MM.1S (cell line): ENCODE results near the gene ANXA6.
A peak's percentile ranks its signal among the peaks of the same experiment; 100 is the strongest.

Experiments
- DNase-seq: peaks from one replicate; pipeline ENCODE4 v3.0.0-alpha.2; 2015
- H2AFZ ChIP-seq: fragments of 300-600 bp; sonication (generic); 2 replicates; pipeline ENCODE4 v1.6.0; 2016; ENCODE audit warnings: antibody characterized with exemption, low read length
- H3F3A ChIP-seq: fragments of 300-600 bp; sonication (generic); 2 replicates; pipeline ENCODE4 v1.6.1; 2016; ENCODE audit warnings: mild to moderate bottlenecking, antibody characterized with exemption, low read length, moderate library complexity, mixed read lengths; ENCODE audit not compliant: insufficient read depth
- H3K27ac ChIP-seq: fragments of 300-600 bp; sonication (generic); 2 replicates; pipeline ENCODE4 v1.5.1; 2016; ENCODE audit warnings: mild to moderate bottlenecking, low read length
- H3K27me3 ChIP-seq: fragments of 300-600 bp; sonication (generic); replicated peaks from 2 replicates; pipeline ENCODE4 v1.6.0; 2016; ENCODE audit warnings: low read length; ENCODE audit not compliant: insufficient read depth
- H3K36me3 ChIP-seq: fragments of 300-600 bp; sonication (generic); replicated peaks from 2 replicates; pipeline ENCODE4 v1.6.1; 2016; ENCODE audit warnings: mild to moderate bottlenecking, low read length, mixed read lengths; ENCODE audit not compliant: insufficient read depth
- H3K4me1 ChIP-seq: fragments of 300-600 bp; sonication (generic); 2 replicates; pipeline ENCODE4 v1.6.1; 2016; ENCODE audit warnings: low read length, mixed read lengths
- H3K4me2 ChIP-seq: fragments of 300-600 bp; sonication (generic); 2 replicates; pipeline ENCODE4 v1.6.0; 2016; ENCODE audit warnings: low read depth, low read length
- H3K4me3 ChIP-seq: fragments of 300-600 bp; sonication (generic); 2 replicates; pipeline ENCODE4 v1.5.1; 2016; ENCODE audit warnings: low read length, mixed read lengths
- H3K79me2 ChIP-seq: fragments of 300-600 bp; sonication (generic); 2 replicates; pipeline ENCODE4 v1.6.1; 2016; ENCODE audit warnings: mixed run types, low read length, mixed read lengths
- H3K9ac ChIP-seq: fragments of 300-600 bp; sonication (generic); 2 replicates; pipeline ENCODE4 v1.6.1; 2016; ENCODE audit warnings: low read length, mixed read lengths
- H3K9me2 ChIP-seq: fragments of 300-600 bp; sonication (generic); replicated peaks from 2 replicates; pipeline ENCODE4 v1.6.1; 2016; ENCODE audit warnings: mild to moderate bottlenecking, low read length, mixed read lengths; ENCODE audit not compliant: insufficient read depth
- H3K9me3 ChIP-seq: fragments of 300-600 bp; sonication (generic); replicated peaks from 2 replicates; pipeline ENCODE4 v1.6.1; 2016; ENCODE audit warnings: mild to moderate bottlenecking, low read length, mixed read lengths; ENCODE audit not compliant: insufficient read depth
- H4K20me1 ChIP-seq: fragments of 300-600 bp; sonication (generic); 2 replicates; pipeline ENCODE4 v1.6.1; 2016; ENCODE audit warnings: mild to moderate bottlenecking, low read length, moderate library complexity, mixed read lengths; ENCODE audit not compliant: insufficient read depth
- EZH2 ChIP-seq: fragments of 300-600 bp; sonication (generic); optimal IDR thresholded peaks from 2 replicates; pipeline ENCODE3; 2017; ENCODE audit warnings: low read depth, mild to moderate bottlenecking, antibody characterized with exemption, low read length, mixed read lengths
- EZH2phosphoT487 ChIP-seq: fragments of 300-600 bp; sonication (generic); IDR thresholded peaks from 2 replicates; pipeline ENCODE4 v1.6.1; 2018; ENCODE audit warnings: antibody characterized with exemption, low read length
- TF ChIP-seq, protein P1 (sequence below): fragments of 300-600 bp; sonication (generic); IDR thresholded peaks from 2 replicates; pipeline ENCODE4 v1.5.1; 2016; ENCODE audit warnings: antibody characterized with exemption, low read length, mixed read lengths

Gene ANXA6

DNA sequence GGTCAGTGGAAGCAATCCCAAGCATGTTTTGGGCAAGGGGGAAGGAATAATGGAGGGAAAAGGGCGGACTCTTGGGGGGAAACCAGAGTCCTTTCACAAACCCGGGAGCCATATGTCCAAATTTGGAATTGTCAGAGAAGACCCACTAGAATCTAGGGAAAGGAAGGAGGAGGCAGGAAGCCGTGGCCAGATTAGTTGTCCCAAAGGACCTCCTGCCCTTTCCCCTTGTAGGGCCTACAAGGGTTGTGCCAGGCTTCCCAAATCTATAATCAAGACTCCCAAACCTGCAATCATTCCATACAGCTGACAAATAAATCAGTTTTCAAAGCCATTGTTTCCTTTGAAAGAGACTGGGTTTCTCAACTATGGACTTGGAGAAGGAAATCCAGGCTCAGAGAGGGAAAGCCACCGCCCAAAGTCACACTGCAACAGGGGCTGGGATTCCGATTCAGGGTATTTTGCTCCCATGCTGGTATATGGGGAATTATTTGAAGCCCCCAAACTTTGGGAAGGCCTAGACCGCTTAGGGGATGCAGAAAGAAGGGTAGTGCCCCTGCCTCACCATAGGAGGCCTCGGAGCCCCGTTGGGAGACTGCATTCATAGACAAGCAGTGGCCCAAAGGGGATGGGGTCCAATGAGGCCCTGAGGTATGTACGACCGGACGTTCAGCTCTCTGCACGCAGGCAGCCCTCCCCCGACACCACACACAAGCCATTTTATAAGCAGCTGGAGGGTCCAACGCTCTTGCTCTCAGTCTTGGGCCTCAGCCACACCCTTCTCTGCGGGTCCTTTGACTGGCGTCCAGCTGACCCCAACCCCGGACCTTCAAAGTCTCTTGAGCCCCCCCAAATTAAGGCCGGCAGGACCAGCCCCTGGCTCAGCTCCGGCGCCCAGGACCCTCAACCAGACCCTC is 815 bp downstream of the ANXA6 start:
- no peaks in the 10 kb centered on the region for H3K9me3 ChIP-seq
- TF ChIP-seq, protein P1, sequence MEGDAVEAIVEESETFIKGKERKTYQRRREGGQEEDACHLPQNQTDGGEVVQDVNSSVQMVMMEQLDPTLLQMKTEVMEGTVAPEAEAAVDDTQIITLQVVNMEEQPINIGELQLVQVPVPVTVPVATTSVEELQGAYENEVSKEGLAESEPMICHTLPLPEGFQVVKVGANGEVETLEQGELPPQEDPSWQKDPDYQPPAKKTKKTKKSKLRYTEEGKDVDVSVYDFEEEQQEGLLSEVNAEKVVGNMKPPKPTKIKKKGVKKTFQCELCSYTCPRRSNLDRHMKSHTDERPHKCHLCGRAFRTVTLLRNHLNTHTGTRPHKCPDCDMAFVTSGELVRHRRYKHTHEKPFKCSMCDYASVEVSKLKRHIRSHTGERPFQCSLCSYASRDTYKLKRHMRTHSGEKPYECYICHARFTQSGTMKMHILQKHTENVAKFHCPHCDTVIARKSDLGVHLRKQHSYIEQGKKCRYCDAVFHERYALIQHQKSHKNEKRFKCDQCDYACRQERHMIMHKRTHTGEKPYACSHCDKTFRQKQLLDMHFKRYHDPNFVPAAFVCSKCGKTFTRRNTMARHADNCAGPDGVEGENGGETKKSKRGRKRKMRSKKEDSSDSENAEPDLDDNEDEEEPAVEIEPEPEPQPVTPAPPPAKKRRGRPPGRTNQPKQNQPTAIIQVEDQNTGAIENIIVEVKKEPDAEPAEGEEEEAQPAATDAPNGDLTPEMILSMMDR: no peak
- TF ChIP-seq EZH2: no peak
- no peak for TF ChIP-seq EZH2phosphoT487
- H3K9me2 ChIP-seq: no peaks in the 10 kb centered on the region
- peaks cover 42% of the 10 kb centered on the region for H3K4me1 ChIP-seq
- H3K36me3 ChIP-seq: no peaks in the 10 kb centered on the region
- peak overlapping the region; percentile 98 for H3K4me2 ChIP-seq
- H3K9ac ChIP-seq: peak overlapping the region; percentile 80
- peaks cover 31% of the 10 kb centered on the region for H3F3A ChIP-seq
- peak; percentile 47 for DNase-seq
- H4K20me1 ChIP-seq: no peaks in the 10 kb centered on the region
- peak overlapping the region; percentile 97 for H3K4me3 ChIP-seq
- peak overlapping the region; percentile 97 for H2AFZ ChIP-seq
- no peaks in the 10 kb centered on the region for H3K27me3 ChIP-seq
- H3K27ac ChIP-seq: peak overlapping the region; percentile 79
- H3K79me2 ChIP-seq: peaks cover 67% of the 10 kb centered on the region

DNA sequence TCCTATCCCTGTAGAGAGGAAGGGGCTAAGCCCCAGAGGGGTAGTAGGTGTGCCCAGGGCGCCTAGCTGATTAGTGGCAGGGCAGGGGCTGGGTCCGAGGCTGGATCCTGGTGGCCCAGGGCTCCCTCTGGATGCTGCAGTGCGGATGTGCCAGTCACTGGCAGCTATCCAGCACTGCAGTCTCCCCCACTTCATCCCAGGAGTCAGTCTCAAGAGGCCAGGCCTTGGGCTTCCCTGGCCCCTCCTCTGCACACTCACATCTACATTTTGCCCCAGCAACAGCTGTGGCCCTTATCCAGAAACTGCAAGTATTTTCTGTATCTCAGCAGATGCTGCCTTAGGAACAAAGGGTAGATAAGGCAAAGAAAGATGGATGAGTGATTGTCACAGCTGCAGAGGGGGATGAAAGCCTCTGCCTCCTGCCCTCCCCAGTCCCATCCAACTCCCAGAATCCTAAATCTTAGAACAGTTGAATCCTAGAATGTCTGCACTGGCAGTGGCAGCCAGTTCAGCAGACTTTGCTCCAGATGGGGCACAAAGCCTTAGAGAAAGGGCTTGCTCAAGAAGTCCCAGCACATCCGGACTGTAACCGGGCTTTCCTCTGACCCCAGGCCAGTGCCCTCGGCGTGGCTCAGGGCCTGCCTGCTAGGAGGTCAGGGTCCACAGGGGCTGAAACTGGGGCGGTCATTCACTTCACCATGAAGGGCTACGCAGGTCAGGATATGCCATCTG is 1.6 kb downstream of the ANXA6 start:
- Histone ChIP-seq H3K36me3 (no peaks in the 10 kb centered on the region), H3K9me3 (no peaks in the 10 kb centered on the region), H3K79me2 (peaks cover 76% of the 10 kb centered on the region), H4K20me1 (no peaks in the 10 kb centered on the region), H3K4me3 (peak overlapping the region; percentile 97), H3K27me3 (no peaks in the 10 kb centered on the region), H3K9ac (peak overlapping the region; percentile 80), H3K4me1 (peaks cover 51% of the 10 kb centered on the region), H3K4me2 (peak overlapping the region; percentile 98), H3K9me2 (no peaks in the 10 kb centered on the region), H3F3A (peaks cover 39% of the 10 kb centered on the region), H3K27ac (peak overlapping the region; percentile 79), H2AFZ (no peak overlapping the region)
- peak; percentile 54 for DNase-seq
- TF ChIP-seq, protein P1: no peak

GRCh38 chr5:151154931-151155774 is 2.4 kb downstream of the ANXA6 start:
- H3K27me3 ChIP-seq: no peaks in the 10 kb centered on the region
- no peak for TF ChIP-seq EZH2phosphoT487
- no peak for TF ChIP-seq EZH2
- TF ChIP-seq, protein P1: no peak
- no peak overlapping the region for H2AFZ ChIP-seq
- no peaks in the 10 kb centered on the region for H4K20me1 ChIP-seq
- H3K4me1 ChIP-seq: peaks cover 58% of the 10 kb centered on the region
- peak overlapping the region; percentile 79 for H3K27ac ChIP-seq
- DNase-seq: no peak
- H3K9me2 ChIP-seq: no peaks in the 10 kb centered on the region
- H3K4me2 ChIP-seq: peak overlapping the region; percentile 98
- peak overlapping the region; percentile 80 for H3K9ac ChIP-seq
- peak overlapping the region; percentile 97 for H3K4me3 ChIP-seq
- H3K9me3 ChIP-seq: no peaks in the 10 kb centered on the region
- H3F3A ChIP-seq: peaks cover 47% of the 10 kb centered on the region
- peaks cover 83% of the 10 kb centered on the region for H3K79me2 ChIP-seq
- H3K36me3 ChIP-seq: no peaks in the 10 kb centered on the region
